HEK293 (cell line): ENCODE results near the gene GLRX.
A peak's percentile ranks its signal among the peaks of the same experiment; 100 is the strongest.

Experiments
- CTCF ChIA-PET: fragments of 350-600 bp; formaldehyde crosslinking; extraction: SDS; loops from one replicate; lab custom pipeline; 2021; ENCODE audit warnings: antibody characterized with exemption; lab: Yijun Ruan, JAX
- POLR2A ChIA-PET: fragments of 300-600 bp; formaldehyde crosslinking; extraction: SDS; loops from one replicate; lab custom pipeline; 2020; ENCODE audit warnings: antibody characterized with exemption, inconsistent platforms; lab: Yijun Ruan, JAX
- H3K27ac ChIP-seq: fragments of 200-500 bp; sonication (Bioruptor generic); 2 replicates; pipeline ENCODE4 v1.5.1; 2014; ENCODE audit warnings: low read depth, low read length, control low read depth, inconsistent platforms; ENCODE audit errors: extremely low read depth
- H3K36me3 ChIP-seq, 2 experiments: fragments of 200-500 bp in 1 of 2; sonication (Bioruptor generic) in 1 of 2; 1 replicate in 1 of 2; 2 replicates in 1 of 2; pipeline ENCODE4 v1.5.1; 2014 to 2017; ENCODE audit warnings: inconsistent platforms in 2 of 2, low read length in 2 of 2; ENCODE audit not compliant: control insufficient read depth in 2 of 2, insufficient read depth in 1 of 2
- H3K4me1 ChIP-seq: fragments of 200-500 bp; sonication (Bioruptor generic); 2 replicates; pipeline ENCODE4 v1.5.1; 2014; ENCODE audit warnings: mild to moderate bottlenecking, low read length, inconsistent platforms; ENCODE audit not compliant: control insufficient read depth, insufficient read depth
- H3K4me3 ChIP-seq: 2 replicates; pipeline ENCODE4 v1.5.1; 2011; ENCODE audit warnings: low read depth, mild to moderate bottlenecking, control low read depth, low read length, moderate library complexity
- H3K9me3 ChIP-seq: fragments of 200-500 bp; sonication (Bioruptor generic); 2 replicates; pipeline ENCODE4 v1.5.1; 2014; ENCODE audit warnings: low read depth, low read length, inconsistent platforms; ENCODE audit not compliant: control insufficient read depth, insufficient read depth
- MYNN ChIP-seq: fragments of 450-650 bp; formaldehyde crosslinking; IDR thresholded peaks from 2 replicates; pipeline ENCODE4 v1.5.1; 2016; ENCODE audit warnings: missing biosample characterization, missing genetic modification characterization, borderline replicate concordance
- TRIM28 ChIP-seq: IDR thresholded peaks from 2 replicates; pipeline ENCODE4 v1.6.1; 2011; ENCODE audit warnings: low read length, control low read depth, borderline replicate concordance
- ZFP37 ChIP-seq: fragments of 450-650 bp; formaldehyde crosslinking; IDR thresholded peaks from 2 replicates; pipeline ENCODE4 v1.5.1; 2016; ENCODE audit warnings: missing biosample characterization, missing genetic modification characterization
- ZNF48 ChIP-seq: fragments of 450-650 bp; formaldehyde crosslinking; IDR thresholded peaks from 2 replicates; pipeline ENCODE4 v1.5.1; 2016; ENCODE audit warnings: missing biosample characterization, missing genetic modification characterization
- ZNF677 ChIP-seq: fragments of 450-650 bp; IDR thresholded peaks from 2 replicates; pipeline ENCODE4 v1.5.0; 2018; ENCODE audit warnings: missing biosample characterization, mild to moderate bottlenecking, missing genetic modification characterization, moderate library complexity
- TF ChIP-seq, protein P1 (sequence below): fragments of 450-650 bp; formaldehyde crosslinking; IDR thresholded peaks from 2 replicates; pipeline ENCODE4 v1.5.1; 2016; ENCODE audit warnings: missing biosample characterization, missing genetic modification characterization, borderline replicate concordance
- TF ChIP-seq, protein P2 (sequence below): fragments of 450-650 bp; formaldehyde crosslinking; IDR thresholded peaks from 2 replicates; pipeline ENCODE4 v1.5.1; 2016; ENCODE audit warnings: missing biosample characterization, missing genetic modification characterization
- TF ChIP-seq, protein P3 (sequence below): fragments of 450-650 bp; formaldehyde crosslinking; IDR thresholded peaks from 2 replicates; pipeline ENCODE4 v1.5.1; 2016; ENCODE audit warnings: missing biosample characterization, missing genetic modification characterization
- TF ChIP-seq, protein P4 (sequence below): fragments of 450-650 bp; formaldehyde crosslinking; IDR thresholded peaks from 2 replicates; pipeline ENCODE4 v1.5.1; 2017; ENCODE audit warnings: missing biosample characterization, mild to moderate bottlenecking, missing genetic modification characterization, moderate library complexity

Gene GLRX

DNA sequence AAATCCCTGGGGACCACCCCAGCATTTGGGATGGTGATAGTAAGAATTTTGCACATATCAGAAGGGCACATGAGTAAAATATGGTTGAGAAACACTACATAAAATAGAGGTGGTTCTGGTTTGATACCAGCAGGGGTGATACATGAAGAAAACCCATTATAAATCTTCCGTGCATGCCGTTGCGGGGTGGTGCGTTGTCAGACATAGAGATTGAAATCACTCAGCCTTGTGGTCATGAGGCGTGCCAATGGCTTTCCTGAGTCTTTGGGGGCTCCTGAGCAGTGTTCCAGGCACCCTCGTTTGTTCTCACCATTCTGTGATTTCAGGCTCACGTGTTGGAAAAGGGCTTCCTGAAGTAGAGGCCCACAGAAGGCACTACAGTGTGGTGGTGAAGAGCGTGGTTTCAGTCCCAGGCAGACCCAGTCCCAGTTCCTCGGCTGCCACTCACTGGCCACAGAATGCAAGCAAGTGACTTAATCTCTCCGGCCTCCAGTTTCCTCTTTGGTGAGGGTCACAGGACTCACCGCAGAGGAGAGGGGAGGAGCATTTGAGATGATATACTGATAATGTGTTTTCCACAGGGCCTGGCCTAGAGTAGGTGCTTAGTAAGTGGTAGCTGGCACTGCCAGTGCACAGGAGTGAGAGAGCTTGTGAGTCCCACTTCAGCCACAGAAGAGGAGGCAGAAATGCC, 20.5 kb upstream of the GLRX start:
- Histone ChIP-seq H3K36me3 (no peaks in the 10 kb centered on the region), H3K4me3 (no peak overlapping the region), H3K27ac (no peak overlapping the region), H3K9me3 (no peaks in the 10 kb centered on the region), H3K4me1 (no peaks in the 10 kb centered on the region)
- ChIA-PET POLR2A (interaction anchor here (0.7 kb wide), 1 partner anchor 62 kb away, joined by 3 read pairs; no protein-coding TSS in a partner anchor), CTCF (interaction anchor here (0.6 to 2.3 kb wide), 9 partner anchors 9 to 454 kb away, joined by 3 to 29 read pairs (median 7); no protein-coding TSS in a partner anchor)
- TF ChIP-seq, protein P1, sequence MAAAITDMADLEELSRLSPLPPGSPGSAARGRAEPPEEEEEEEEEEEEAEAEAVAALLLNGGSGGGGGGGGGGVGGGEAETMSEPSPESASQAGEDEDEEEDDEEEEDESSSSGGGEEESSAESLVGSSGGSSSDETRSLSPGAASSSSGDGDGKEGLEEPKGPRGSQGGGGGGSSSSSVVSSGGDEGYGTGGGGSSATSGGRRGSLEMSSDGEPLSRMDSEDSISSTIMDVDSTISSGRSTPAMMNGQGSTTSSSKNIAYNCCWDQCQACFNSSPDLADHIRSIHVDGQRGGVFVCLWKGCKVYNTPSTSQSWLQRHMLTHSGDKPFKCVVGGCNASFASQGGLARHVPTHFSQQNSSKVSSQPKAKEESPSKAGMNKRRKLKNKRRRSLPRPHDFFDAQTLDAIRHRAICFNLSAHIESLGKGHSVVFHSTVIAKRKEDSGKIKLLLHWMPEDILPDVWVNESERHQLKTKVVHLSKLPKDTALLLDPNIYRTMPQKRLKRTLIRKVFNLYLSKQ (tag by site-specific recombination) = no peak
- TF ChIP-seq, protein P2, sequence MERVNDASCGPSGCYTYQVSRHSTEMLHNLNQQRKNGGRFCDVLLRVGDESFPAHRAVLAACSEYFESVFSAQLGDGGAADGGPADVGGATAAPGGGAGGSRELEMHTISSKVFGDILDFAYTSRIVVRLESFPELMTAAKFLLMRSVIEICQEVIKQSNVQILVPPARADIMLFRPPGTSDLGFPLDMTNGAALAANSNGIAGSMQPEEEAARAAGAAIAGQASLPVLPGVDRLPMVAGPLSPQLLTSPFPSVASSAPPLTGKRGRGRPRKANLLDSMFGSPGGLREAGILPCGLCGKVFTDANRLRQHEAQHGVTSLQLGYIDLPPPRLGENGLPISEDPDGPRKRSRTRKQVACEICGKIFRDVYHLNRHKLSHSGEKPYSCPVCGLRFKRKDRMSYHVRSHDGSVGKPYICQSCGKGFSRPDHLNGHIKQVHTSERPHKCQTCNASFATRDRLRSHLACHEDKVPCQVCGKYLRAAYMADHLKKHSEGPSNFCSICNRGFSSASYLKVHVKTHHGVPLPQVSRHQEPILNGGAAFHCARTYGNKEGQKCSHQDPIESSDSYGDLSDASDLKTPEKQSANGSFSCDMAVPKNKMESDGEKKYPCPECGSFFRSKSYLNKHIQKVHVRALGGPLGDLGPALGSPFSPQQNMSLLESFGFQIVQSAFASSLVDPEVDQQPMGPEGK = peak; percentile 37; the same call in 1 of the 2 replicates
- TF ChIP-seq ZFP37 (peak; percentile 62; the same call in 1 of the 2 replicates), ZNF677 (no peak)
- TF ChIP-seq, protein P3, sequence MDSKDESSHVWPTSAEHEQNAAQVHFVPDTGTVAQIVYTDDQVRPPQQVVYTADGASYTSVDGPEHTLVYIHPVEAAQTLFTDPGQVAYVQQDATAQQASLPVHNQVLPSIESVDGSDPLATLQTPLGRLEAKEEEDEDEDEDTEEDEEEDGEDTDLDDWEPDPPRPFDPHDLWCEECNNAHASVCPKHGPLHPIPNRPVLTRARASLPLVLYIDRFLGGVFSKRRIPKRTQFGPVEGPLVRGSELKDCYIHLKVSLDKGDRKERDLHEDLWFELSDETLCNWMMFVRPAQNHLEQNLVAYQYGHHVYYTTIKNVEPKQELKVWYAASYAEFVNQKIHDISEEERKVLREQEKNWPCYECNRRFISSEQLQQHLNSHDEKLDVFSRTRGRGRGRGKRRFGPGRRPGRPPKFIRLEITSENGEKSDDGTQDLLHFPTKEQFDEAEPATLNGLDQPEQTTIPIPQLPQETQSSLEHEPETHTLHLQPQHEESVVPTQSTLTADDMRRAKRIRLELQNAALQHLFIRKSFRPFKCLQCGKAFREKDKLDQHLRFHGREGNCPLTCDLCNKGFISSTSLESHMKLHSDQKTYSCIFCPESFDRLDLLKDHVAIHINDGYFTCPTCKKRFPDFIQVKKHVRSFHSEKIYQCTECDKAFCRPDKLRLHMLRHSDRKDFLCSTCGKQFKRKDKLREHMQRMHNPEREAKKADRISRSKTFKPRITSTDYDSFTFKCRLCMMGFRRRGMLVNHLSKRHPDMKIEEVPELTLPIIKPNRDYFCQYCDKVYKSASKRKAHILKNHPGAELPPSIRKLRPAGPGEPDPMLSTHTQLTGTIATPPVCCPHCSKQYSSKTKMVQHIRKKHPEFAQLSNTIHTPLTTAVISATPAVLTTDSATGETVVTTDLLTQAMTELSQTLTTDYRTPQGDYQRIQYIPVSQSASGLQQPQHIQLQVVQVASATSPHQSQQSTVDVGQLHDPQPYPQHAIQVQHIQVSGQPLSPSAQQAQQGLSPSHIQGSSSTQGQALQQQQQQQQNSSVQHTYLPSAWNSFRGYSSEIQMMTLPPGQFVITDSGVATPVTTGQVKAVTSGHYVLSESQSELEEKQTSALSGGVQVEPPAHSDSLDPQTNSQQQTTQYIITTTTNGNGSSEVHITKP (tag by site-specific recombination) = peak; percentile 69

DNA sequence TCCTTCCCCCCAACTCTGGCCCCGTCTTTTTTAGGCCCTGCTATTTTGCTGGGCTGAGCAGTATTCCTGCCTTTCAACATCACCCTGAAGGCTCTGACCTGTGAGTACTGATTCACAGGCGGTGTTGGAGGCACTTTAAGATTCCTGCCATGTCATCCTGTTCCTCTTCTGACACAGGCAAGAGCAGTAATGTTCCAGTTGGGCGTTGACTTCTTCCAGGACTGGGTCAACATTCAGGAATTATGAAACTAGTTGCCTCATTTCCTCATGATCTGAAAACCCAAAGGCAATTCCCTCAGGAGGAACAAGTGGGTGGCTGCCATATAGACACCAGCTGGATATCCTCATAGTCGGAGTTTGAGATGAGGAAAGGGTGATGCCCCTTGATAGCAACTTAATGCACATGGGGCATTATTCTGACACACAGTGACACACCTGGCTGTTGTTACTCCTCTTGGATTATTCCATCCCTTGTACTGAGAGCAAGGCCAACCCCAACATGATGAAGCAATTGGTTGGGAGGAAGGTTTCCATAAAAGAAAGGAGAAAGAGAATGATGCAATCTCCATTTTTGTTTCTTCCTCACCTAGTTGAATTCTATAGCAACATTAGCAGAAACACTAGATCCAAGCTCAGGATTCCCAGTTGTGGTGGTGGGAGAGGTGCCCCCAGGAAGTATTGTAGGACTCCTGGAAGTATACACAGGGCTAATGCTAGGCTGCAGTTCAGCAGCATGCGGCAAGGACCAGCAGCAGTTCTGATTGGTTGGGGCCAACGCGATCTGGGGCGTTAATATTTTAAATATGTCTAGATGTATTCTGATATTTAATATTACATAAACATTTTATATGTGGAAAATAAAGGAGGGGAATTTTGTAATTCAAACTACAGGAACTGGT, 19.6 kb upstream of the GLRX start:
- CTCF ChIA-PET = interaction anchor here (0.8 to 3.3 kb wide), 4 partner anchors 61 to 197 kb away, joined by 3 to 13 read pairs (median 8); partner anchors contain the start of gene RFESD

More for the DNA sequence above, 19.6 kb upstream of the GLRX start:
- TF ChIP-seq TRIM28 (no peak), ZNF48 (no peak), MYNN (tag by site-specific recombination) (no peak)
- TF ChIP-seq, protein P4, sequence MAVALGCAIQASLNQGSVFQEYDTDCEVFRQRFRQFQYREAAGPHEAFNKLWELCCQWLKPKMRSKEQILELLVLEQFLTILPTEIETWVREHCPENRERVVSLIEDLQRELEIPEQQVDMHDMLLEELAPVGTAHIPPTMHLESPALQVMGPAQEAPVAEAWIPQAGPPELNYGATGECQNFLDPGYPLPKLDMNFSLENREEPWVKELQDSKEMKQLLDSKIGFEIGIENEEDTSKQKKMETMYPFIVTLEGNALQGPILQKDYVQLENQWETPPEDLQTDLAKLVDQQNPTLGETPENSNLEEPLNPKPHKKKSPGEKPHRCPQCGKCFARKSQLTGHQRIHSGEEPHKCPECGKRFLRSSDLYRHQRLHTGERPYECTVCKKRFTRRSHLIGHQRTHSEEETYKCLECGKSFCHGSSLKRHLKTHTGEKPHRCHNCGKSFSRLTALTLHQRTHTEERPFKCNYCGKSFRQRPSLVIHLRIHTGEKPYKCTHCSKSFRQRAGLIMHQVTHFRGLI (tag by site-specific recombination) = peak; percentile 82
- H3K27ac ChIP-seq = no peak overlapping the region
- no peaks in the 10 kb centered on the region for H3K9me3 ChIP-seq
- no peaks in the 10 kb centered on the region for H3K4me1 ChIP-seq
- POLR2A ChIA-PET = no interaction called here
- H3K36me3 ChIP-seq = no peaks in the 10 kb centered on the region; a peak in 1 of 3 replicates
- no peak overlapping the region for H3K4me3 ChIP-seq
